Adrenal gland (tissue), 12 donors: ENCODE measurements around the gene THRB. TPM values are rescaled to one million over a fixed set of nuclear protein-coding genes. Genes with fewer than 3 reads are reported as not detected.

Experiments used
- DNase-seq, 7 donors: peaks; one replicate each; pipeline ENCODE4 v3.0.0-alpha.2; 2019 to 2020
- H3K27ac ChIP-seq, 5 donors: fragments of 200-600 bp; sonication (generic) in 4 of 5; 1 replicate in 3 of 5; 2 replicates in 2 of 5; pipeline versions ENCODE4 v1.5.1 to v1.8.0; 2016 to 2020; ENCODE audit warnings: mild to moderate bottlenecking in 1 of 5
- H3K27me3 ChIP-seq: fragments of 200-600 bp; 2 replicates; pipeline ENCODE4 v1.8.0; 2021
- H3K36me3 ChIP-seq, 2 donors: fragments of 200-600 bp; replicated peaks in 1 of 2; 1 replicate in 1 of 2; 2 replicates in 1 of 2; pipeline versions ENCODE4 v1.5.1 to v1.8.0; 2018 to 2022
- H3K4me1 ChIP-seq, 2 donors: fragments of 200-600 bp; replicated peaks in 1 of 2; 1 replicate in 1 of 2; 2 replicates in 1 of 2; pipeline versions ENCODE4 v1.5.1 to v1.8.0; 2018 to 2021
- H3K4me3 ChIP-seq, 4 donors: fragments of 200-600 bp; sonication (generic) in 3 of 4; one replicate each; pipeline ENCODE4 v1.5.1; 2016 to 2018
- H3K9me3 ChIP-seq, 3 donors: fragments of 200-600 bp; sonication (generic) in 1 of 3; replicated peaks in 1 of 3; 1 replicate in 2 of 3; 2 replicates in 1 of 3; pipeline versions ENCODE4 v1.5.1 to v1.8.0; 2016 to 2021
- POLR2A ChIP-seq, 2 donors: fragments of 450-650 bp; IDR thresholded peaks; one replicate each; pipeline ENCODE4 v1.6.1; 2017; ENCODE audit warnings: antibody characterized with exemption in 2 of 2, mild to moderate bottlenecking in 2 of 2, moderate library complexity in 1 of 2
- WGBS, 4 donors: extraction: QIAGEN DNeasy Blood & Tissue Kit in 2 of 4; methylation state at CpG; one replicate each; pipeline versions ENCODE4 v1.1.5 to v1.1.7; 2013 to 2017; 5-methylcytosine and 5-hydroxymethylcytosine counted together
- intact Hi-C, 2 donors: fragments of 100-400 bp; cut with DNase I; formaldehyde crosslinking; loops; one replicate each; pipeline versions ENCODE4 v1.14.1 to v1.15.0; 2022 to 2023
- polyA plus RNA-seq, 3 donors: library from polyadenylated mRNA; stranded (reverse); fragments of 200-250 nt in 2 of 3; fragments of 350-450 nt in 1 of 3; fragmentation: Illumina TruSeq in 1 of 3; extraction: RNeasy Lipid Tissue Mini Kit (QIAGEN cat#74804) in 1 of 3; gene quantifications; one replicate each; pipeline ENCODE4 v1.2.3, GENCODE V29; 2013 to 2014
- total RNA-seq, 9 donors: library from RNA; depleted of rRNA in 4 of 9; stranded (reverse); fragments of >200 nt in 4 of 9; fragments of 120-200 nt in 1 of 9; fragmentation: NEBNext Ultra II Directional in 1 of 9; extraction: Animal tissue kit (Norgen Biotek cat#: 25700) in 1 of 9; gene quantifications; one replicate each; pipeline versions ENCODE4 v1.1.0 to v1.2.4, GENCODE V29; 2013 to 2023
- TF ChIP-seq, protein P1 (sequence below), 6 experiments: fragments of 450-650 bp in 4 of 6; fragments of 200-600 bp in 2 of 6; sonication (generic) in 1 of 6; IDR thresholded peaks; 1 replicate in 5 of 6; 2 replicates in 1 of 6; pipeline versions ENCODE4 v1.5.1 to v1.8.0; 2016 to 2021; ENCODE audit warnings: antibody characterized with exemption in 6 of 6, mild to moderate bottlenecking in 2 of 6, moderate library complexity in 1 of 6
- donor health status: healthy with polysubstance abuse.
- donor health status: Bipolar disorder and iron deficiency.
- donor health status: DM: yes; HTN: yes; CAD: no.
- donor health status: DM: no; HTN: no; CAD: no.
- donor health status: DM: no; HTN: no; CAD: no.
- donor health status: DM: yes; HTN: yes; CAD: no.

Gene THRB
- total and polyA plus RNA-seq, 12 donors = 3.0 to 30.7 (median 13.5) TPM

- no peak for TF ChIP-seq POLR2A (IDR thresholded peaks at IDR 0.05)
- no peaks in the 10 kb centered on the region for H3K9me3 ChIP-seq
- 62 to 74% (median 69%) methylated on average over 5 of the region's 5 CpGs for WGBS, 4 donors
- no peaks in the 10 kb centered on the region for H3K27me3 ChIP-seq
- H3K27ac ChIP-seq = no peak overlapping the region
- no peak for DNase-seq
- peaks cover 0 to 8% of the 10 kb centered on the region in 2 donors for H3K4me1 ChIP-seq
- no peak overlapping the region for H3K4me3 ChIP-seq
- H3K36me3 ChIP-seq = no peaks in the 10 kb centered on the region
- intact Hi-C loops = no loop called here
Measured at GRCh38 chr3:24339266-24339825, 155.3 kb downstream of the THRB start.

DNA sequence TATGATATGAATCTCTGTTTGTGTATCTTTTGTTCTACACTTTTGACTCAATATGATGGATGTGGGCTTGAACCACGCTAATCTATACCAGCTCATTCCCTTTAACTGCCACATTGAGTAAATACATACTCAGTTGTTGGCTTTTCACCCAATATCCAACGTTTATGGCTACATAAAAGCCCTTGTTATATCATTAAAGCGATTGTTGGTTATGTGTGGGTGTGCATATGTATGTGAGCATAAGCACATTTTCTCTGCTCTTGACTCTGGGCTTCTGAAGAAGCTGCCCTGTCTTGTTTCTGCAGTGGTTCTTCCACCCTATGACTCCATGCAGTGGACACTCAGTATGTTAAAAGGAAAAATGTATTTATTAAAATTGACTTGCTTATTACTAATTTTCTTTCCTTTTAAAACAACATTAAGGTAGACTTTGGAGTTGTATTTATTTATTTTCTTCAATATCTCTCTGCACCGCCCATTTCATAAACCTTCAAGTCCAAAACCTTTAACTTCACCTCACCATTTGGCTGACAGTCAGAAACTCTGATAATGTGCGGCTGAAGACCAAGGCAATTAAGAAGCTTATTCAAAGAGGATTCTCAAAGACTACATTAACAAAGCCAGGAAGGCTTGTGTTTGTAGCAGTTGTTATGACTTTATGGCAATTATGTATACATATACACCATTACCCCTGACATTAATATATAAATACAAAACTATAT, 156.1 kb downstream of the THRB start:
- no peaks in the 10 kb centered on the region for H3K27me3 ChIP-seq
- no peak for DNase-seq
- H3K4me1 ChIP-seq = peaks cover 0 to 8% of the 10 kb centered on the region in 2 donors
- H3K27ac ChIP-seq = no peak overlapping the region
- no peaks in the 10 kb centered on the region for H3K36me3 ChIP-seq
- 88 to 89% (median 89%) methylated on average over 5 of the region's 5 CpGs for WGBS, 4 donors
- no peaks in the 10 kb centered on the region for H3K9me3 ChIP-seq
- intact Hi-C loops = no loop called here
- no peak overlapping the region for H3K4me3 ChIP-seq
- no peak for TF ChIP-seq POLR2A (IDR thresholded peaks at IDR 0.05)
- TF ChIP-seq, protein P1, sequence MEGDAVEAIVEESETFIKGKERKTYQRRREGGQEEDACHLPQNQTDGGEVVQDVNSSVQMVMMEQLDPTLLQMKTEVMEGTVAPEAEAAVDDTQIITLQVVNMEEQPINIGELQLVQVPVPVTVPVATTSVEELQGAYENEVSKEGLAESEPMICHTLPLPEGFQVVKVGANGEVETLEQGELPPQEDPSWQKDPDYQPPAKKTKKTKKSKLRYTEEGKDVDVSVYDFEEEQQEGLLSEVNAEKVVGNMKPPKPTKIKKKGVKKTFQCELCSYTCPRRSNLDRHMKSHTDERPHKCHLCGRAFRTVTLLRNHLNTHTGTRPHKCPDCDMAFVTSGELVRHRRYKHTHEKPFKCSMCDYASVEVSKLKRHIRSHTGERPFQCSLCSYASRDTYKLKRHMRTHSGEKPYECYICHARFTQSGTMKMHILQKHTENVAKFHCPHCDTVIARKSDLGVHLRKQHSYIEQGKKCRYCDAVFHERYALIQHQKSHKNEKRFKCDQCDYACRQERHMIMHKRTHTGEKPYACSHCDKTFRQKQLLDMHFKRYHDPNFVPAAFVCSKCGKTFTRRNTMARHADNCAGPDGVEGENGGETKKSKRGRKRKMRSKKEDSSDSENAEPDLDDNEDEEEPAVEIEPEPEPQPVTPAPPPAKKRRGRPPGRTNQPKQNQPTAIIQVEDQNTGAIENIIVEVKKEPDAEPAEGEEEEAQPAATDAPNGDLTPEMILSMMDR (IDR thresholded peaks at IDR 0.05) = no peak

GRCh38 chr3:24336101-24336500, 158.5 kb downstream of the THRB start:
- intact Hi-C loops = no loop called here
- TF ChIP-seq, protein P1 (IDR thresholded peaks at IDR 0.05) = no peak
- TF ChIP-seq POLR2A (IDR thresholded peaks at IDR 0.05) = no peak
- H3K9me3 ChIP-seq = no peaks in the 10 kb centered on the region
- no peak overlapping the region for H3K27ac ChIP-seq
- H3K4me1 ChIP-seq = peaks cover 0 to 8% of the 10 kb centered on the region in 2 donors
- no peaks in the 10 kb centered on the region for H3K27me3 ChIP-seq
- no peak for DNase-seq
- no peaks in the 10 kb centered on the region for H3K36me3 ChIP-seq
- no peak overlapping the region for H3K4me3 ChIP-seq
- 70 to 81% (median 76%) methylated on average over 2 to 3 of the region's 3 CpGs for WGBS, 4 donors

DNA sequence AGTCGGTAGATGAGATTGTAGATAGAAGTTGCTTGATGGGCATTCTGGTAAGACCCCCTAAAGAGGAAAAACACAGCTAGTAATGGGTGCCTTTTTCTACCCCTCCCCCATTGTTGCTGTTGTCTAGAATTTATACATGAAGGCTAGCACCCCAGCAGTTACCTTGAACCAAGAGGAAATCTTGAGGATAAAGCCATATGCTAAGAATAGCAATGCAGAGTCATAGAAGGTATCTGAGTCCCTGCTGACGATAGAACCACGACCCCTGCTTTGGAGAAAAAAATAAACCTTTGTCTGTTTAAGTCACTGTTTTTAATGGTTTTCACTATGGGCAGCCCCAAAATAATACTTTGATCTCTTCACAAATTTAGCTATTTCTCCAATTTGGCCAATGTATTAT, 162.6 kb downstream of the THRB start:
- no peak for DNase-seq
- TF ChIP-seq, protein P1 (IDR thresholded peaks at IDR 0.05) = no peak
- no peaks in the 10 kb centered on the region for H3K27me3 ChIP-seq
- WGBS, 4 donors = 83 to 96% (median 88%) methylated on average over 3 of the region's 3 CpGs
- H3K4me3 ChIP-seq = no peak overlapping the region
- no peak overlapping the region for H3K27ac ChIP-seq
- H3K4me1 ChIP-seq = no peaks in the 10 kb centered on the region
- intact Hi-C loops = no loop called here
- H3K36me3 ChIP-seq = no peaks in the 10 kb centered on the region
- no peaks in the 10 kb centered on the region for H3K9me3 ChIP-seq

GRCh38 chr3:24323272-24323671, 171.4 kb downstream of the THRB start:
- Histone ChIP-seq H3K4me3 (no peak overlapping the region), H3K36me3 (no peaks in the 10 kb centered on the region), H3K9me3 (no peaks in the 10 kb centered on the region), H3K4me1 (no peaks in the 10 kb centered on the region), H3K27ac (no peak overlapping the region), H3K27me3 (no peaks in the 10 kb centered on the region)
- intact Hi-C loops = no loop called here
- no peak for DNase-seq
- no peak for TF ChIP-seq POLR2A (IDR thresholded peaks at IDR 0.05)
- TF ChIP-seq, protein P1 (IDR thresholded peaks at IDR 0.05) = no peak
